ENCODE results near the gene ARHGEF4.
A peak's percentile ranks its signal among the peaks of the same experiment; 100 is the strongest.

Gene ARHGEF4

GRCh38 chr2:130851624-130852382 is 15.1 kb downstream of the ARHGEF4 start:
- no peak for DNase-seq

GRCh38 chr2:130852521-130853115 is 15.9 kb downstream of the ARHGEF4 start:
- DNase-seq: no peak

GRCh38 chr2:130853391-130853790 is 16.7 kb downstream of the ARHGEF4 start:
- no peak for DNase-seq

GRCh38 chr2:130854301-130854700 is 17.6 kb downstream of the ARHGEF4 start:
- DNase-seq: no peak

- no peak for DNase-seq
Observed at GRCh38 chr2:130864830-130865800, 28.4 kb downstream of the ARHGEF4 start.

- no peak for DNase-seq
Observed at GRCh38 chr2:130869441-130870160, 32.9 kb downstream of the ARHGEF4 start.

- DNase-seq: no peak
Observed at GRCh38 chr2:130870161-130870485, 33.4 kb downstream of the ARHGEF4 start.

- DNase-seq: no peak
Observed at GRCh38 chr2:130870779-130871178, 34.1 kb downstream of the ARHGEF4 start.

- DNase-seq: no peak
Observed at GRCh38 chr2:130871843-130872740, 35.4 kb downstream of the ARHGEF4 start.

GRCh38 chr2:130872741-130873125 is 36.0 kb downstream of the ARHGEF4 start:
- DNase-seq: no peak

- peak; percentile 40 to 63 (median 52) for DNase-seq
Observed at GRCh38 chr2:130873700-130874346, 37.1 kb downstream of the ARHGEF4 start.

GRCh38 chr2:130874512-130874911 is 37.8 kb downstream of the ARHGEF4 start:
- no peak for DNase-seq

- no peak for DNase-seq
Observed at GRCh38 chr2:130875935-130876334, 39.2 kb downstream of the ARHGEF4 start.

- DNase-seq: no peak
Observed at GRCh38 chr2:130877258-130877657, 40.5 kb downstream of the ARHGEF4 start.

- no peak for DNase-seq
Observed at GRCh38 chr2:130878316-130878715, 41.6 kb downstream of the ARHGEF4 start.

GRCh38 chr2:130878933-130879332 is 42.2 kb downstream of the ARHGEF4 start:
- no peak for DNase-seq

GRCh38 chr2:130882111-130882690 is 45.5 kb downstream of the ARHGEF4 start:
- DNase-seq: no peak

GRCh38 chr2:130882991-130883390 is 46.3 kb downstream of the ARHGEF4 start:
- DNase-seq: no peak

GRCh38 chr2:130883496-130883895 is 46.8 kb downstream of the ARHGEF4 start:
- DNase-seq: no peak

GRCh38 chr2:130884013-130884412 is 47.3 kb downstream of the ARHGEF4 start:
- no peak for DNase-seq

- no peak for DNase-seq
Observed at GRCh38 chr2:130884503-130884902, 47.8 kb downstream of the ARHGEF4 start.

Measured in activated CD4-positive, CD25-positive, alpha-beta regulatory T cell (primary cell).